ENCODE data around the gene ALPI.
A peak's percentile ranks its signal among the peaks of the same experiment; 100 is the strongest.
"Not testable (repeated sequence)": the region's sequence is repeated elsewhere in the genome, so short reads cannot be mapped to it uniquely, and the experiment has no call there.

Gene ALPI

DNA sequence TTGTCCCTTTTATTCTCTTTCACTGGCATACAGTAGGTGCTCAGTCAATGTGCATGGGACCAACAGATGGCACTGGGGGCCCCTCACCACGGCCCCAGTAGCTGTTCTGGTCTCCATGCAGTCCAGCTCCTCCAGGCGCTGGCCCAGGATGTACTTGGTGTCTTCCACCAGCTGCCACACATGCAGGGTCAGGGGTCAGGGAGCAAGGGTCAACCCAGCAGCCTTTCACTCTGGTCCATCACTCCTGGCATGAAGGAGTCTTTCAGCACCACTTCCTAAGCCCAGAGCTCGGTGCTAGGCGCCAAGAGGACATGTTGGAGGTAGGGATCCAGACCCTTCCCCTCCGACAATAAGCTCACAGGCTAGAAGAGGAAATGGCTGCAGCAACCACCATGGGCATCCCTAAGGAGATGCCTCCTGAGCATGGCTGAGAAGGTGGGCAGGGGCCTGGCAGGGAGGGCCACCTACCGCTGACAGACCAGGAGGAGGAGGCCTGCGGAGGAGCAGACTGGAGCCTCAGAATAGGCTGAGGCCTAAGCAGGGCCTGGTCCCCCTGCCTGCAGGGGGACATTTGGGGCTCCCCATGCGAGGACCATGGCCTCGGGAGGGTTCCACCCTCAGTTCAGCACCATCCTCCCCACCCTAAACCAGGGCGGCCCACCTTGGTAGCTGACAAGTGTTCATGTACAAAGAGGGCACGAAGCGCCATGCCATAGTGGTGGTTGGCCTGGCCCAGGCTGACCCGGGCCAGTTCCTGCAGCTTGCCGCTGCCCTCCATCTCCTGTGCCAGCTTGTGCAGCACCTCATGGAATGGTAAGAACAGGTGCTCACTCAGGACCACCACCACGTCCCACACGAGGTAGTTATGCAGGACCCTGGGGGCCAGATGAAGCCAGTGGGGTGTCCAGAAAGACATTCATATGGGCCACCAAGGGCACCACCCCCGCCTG is 39.2 kb upstream of the ALPI start:
- Histone ChIP-seq H3K9me3 (replicated peaks; ENCODE audit: low read length) (no peaks in the 10 kb centered on the region), H3K4me2 (ENCODE audit: low read length) (no peak overlapping the region), H3K27me3 (ENCODE audit: control insufficient read depth, insufficient read depth, low read length) (peaks cover 86% of the 10 kb centered on the region), H3K36me3 (ENCODE audit: insufficient read depth, low read length) (no peaks in the 10 kb centered on the region), H3K4me3 (ENCODE audit: low read length) (no peak overlapping the region), H3K9ac (ENCODE audit: low read depth, low read length) (no peak overlapping the region), H3K4me1 (ENCODE audit: control insufficient read depth, insufficient read depth, low read length) (no peaks in the 10 kb centered on the region)

- Histone ChIP-seq H3K27me3 (ENCODE audit: control insufficient read depth, insufficient read depth, low read length) (peaks cover 86% of the 10 kb centered on the region), H3K9ac (ENCODE audit: low read depth, low read length) (no peak overlapping the region), H3K4me1 (ENCODE audit: control insufficient read depth, insufficient read depth, low read length) (no peaks in the 10 kb centered on the region), H3K36me3 (ENCODE audit: insufficient read depth, low read length) (no peaks in the 10 kb centered on the region), H3K4me2 (ENCODE audit: low read length) (no peak overlapping the region), H3K9me3 (replicated peaks; ENCODE audit: low read length) (peaks cover 5% of the 10 kb centered on the region), H3K4me3 (ENCODE audit: low read length) (no peak overlapping the region)
Measured at GRCh38 chr2:232417489-232417888, 38.5 kb upstream of the ALPI start.

- Histone ChIP-seq H3K36me3 (ENCODE audit: insufficient read depth, low read length) (no peaks in the 10 kb centered on the region), H3K4me2 (ENCODE audit: low read length) (no peak overlapping the region), H3K4me3 (ENCODE audit: low read length) (no peak overlapping the region), H3K27me3 (ENCODE audit: control insufficient read depth, insufficient read depth, low read length) (peaks cover 85% of the 10 kb centered on the region), H3K4me1 (ENCODE audit: control insufficient read depth, insufficient read depth, low read length) (no peaks in the 10 kb centered on the region), H3K9me3 (replicated peaks; ENCODE audit: low read length) (peaks cover 7% of the 10 kb centered on the region), H3K9ac (ENCODE audit: low read depth, low read length) (no peak overlapping the region)
Measured at GRCh38 chr2:232418056-232418455, 37.9 kb upstream of the ALPI start.

GRCh38 chr2:232418466-232419244 is 37.3 kb upstream of the ALPI start:
- H3K9me3 ChIP-seq (replicated peaks; ENCODE audit: low read length) = peaks cover 7% of the 10 kb centered on the region
- H3K9ac ChIP-seq (ENCODE audit: low read depth, low read length) = no peak overlapping the region
- H3K36me3 ChIP-seq (ENCODE audit: insufficient read depth, low read length) = no peaks in the 10 kb centered on the region
- H3K4me1 ChIP-seq (ENCODE audit: control insufficient read depth, insufficient read depth, low read length) = no peaks in the 10 kb centered on the region
- peaks cover 79% of the 10 kb centered on the region for H3K27me3 ChIP-seq (ENCODE audit: control insufficient read depth, insufficient read depth, low read length)
- H3K4me3 ChIP-seq (ENCODE audit: low read length) = peak overlapping the region; percentile 49
- peak overlapping the region; percentile 74 for H3K4me2 ChIP-seq (ENCODE audit: low read length)

DNA sequence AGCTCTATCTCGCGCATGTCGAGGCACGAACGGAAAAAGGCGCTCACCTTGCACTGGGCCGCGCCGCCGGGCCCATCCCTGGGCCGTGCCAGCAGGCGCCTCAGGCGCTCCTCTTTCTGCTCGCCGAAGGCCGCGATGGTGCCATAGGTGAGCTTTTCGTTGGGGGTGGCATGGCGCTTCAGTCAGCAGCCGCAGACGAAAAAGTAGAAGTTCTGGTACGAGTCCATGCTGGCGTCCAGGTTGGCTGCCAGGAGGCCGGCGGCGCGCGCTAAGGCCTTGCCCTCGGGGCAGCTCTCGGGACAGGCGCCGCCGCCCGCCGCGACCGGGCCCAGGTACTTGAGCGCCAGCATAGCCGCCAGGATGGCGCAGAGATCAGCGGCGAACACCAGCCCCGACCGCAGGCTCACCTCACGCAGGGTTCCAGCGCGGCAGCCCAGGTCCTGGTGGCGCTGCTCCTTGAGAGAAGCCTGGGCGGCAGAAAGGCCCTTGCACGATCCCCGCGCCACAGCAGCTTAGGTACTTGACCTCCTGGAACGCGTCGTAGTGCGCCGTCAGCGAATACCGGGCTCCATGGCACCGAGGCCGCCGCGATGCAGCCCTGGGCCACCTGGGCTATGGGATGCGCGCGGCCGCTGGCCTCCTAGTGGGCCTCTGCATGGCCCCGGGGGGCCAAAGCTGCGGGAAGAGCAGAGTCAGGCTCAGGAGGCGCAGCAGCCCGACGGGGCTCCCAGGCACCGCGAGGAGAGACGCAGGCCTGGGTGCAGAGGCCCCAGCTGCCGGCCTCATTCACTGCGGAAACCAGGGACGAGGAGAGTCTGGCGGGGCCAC is 36.5 kb upstream of the ALPI start:
- H3K4me2 ChIP-seq (ENCODE audit: low read length) = peak overlapping the region; percentile 74
- H3K27me3 ChIP-seq (ENCODE audit: control insufficient read depth, insufficient read depth, low read length) = peaks cover 86% of the 10 kb centered on the region
- H3K9ac ChIP-seq (ENCODE audit: low read depth, low read length) = no peak overlapping the region
- peaks cover 7% of the 10 kb centered on the region for H3K9me3 ChIP-seq (replicated peaks; ENCODE audit: low read length)
- H3K36me3 ChIP-seq (ENCODE audit: insufficient read depth, low read length) = no peaks in the 10 kb centered on the region
- H3K4me1 ChIP-seq (ENCODE audit: control insufficient read depth, insufficient read depth, low read length) = no peaks in the 10 kb centered on the region
- H3K4me3 ChIP-seq (ENCODE audit: low read length) = peak overlapping the region; percentile 49

DNA sequence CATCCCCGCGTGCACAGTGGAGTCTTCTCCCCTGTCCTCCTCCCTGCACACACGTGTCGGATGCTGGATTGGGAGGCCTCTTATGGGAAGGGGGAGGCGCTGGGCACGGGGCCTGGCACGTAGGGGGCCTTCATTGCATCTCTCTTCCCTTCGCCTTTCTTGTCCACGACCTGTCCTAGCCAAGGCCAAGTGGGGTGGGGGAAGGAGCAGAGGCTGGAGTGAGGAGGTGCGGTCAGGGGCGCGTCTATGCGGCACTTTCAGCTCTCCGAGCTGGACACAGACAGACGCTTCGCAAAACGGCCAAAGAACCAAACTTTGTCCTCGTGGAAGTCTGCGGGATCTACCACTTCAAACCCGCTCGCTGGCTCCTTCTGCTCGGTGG is 35.9 kb upstream of the ALPI start:
- Histone ChIP-seq H3K9ac (ENCODE audit: low read depth, low read length) (no peak overlapping the region), H3K9me3 (replicated peaks; ENCODE audit: low read length) (peaks cover 7% of the 10 kb centered on the region), H3K36me3 (ENCODE audit: insufficient read depth, low read length) (no peaks in the 10 kb centered on the region), H3K4me1 (ENCODE audit: control insufficient read depth, insufficient read depth, low read length) (no peaks in the 10 kb centered on the region), H3K4me3 (ENCODE audit: low read length) (no peak overlapping the region), H3K4me2 (ENCODE audit: low read length) (no peak overlapping the region), H3K27me3 (ENCODE audit: control insufficient read depth, insufficient read depth, low read length) (peaks cover 87% of the 10 kb centered on the region)

- H3K36me3 ChIP-seq (ENCODE audit: insufficient read depth, low read length) = no peaks in the 10 kb centered on the region
- peak overlapping the region; percentile 47 for H3K4me2 ChIP-seq (ENCODE audit: low read length)
- peaks cover 88% of the 10 kb centered on the region for H3K27me3 ChIP-seq (ENCODE audit: control insufficient read depth, insufficient read depth, low read length)
- H3K4me3 ChIP-seq (ENCODE audit: low read length) = no peak overlapping the region
- H3K9me3 ChIP-seq (replicated peaks; ENCODE audit: low read length) = peaks cover 7% of the 10 kb centered on the region
- no peaks in the 10 kb centered on the region for H3K4me1 ChIP-seq (ENCODE audit: control insufficient read depth, insufficient read depth, low read length)
- no peak overlapping the region for H3K9ac ChIP-seq (ENCODE audit: low read depth, low read length)
Measured at GRCh38 chr2:232420463-232421188, 35.3 kb upstream of the ALPI start.

DNA sequence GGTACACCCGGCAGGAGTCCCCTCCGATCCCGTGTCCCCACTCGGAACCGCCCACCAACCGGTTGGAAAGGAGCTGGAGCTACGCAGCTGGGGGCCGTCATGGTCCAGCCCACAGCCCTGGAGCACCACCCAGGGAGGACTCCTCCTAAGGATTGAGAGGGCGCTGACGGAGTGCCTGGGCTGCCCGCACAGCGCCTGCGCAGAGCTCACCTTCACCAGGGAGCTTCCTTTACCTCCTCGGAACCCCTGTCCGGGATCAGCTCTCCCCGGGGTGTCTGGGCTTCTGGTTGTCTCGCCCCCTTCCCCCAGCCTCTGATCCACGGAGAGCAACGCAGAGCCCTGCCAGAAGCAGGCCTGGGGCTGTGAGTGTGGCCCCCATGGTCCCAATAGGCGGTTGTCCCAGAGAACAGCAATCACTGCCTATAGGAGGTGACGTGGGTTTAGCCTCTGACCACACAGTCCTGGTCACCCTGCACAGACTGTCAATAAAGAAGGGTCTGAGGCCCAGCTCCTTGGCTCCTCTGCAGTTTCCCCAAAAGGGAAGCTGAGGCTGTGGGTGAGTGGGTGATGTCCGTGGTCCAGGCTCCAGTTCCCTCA is 34.7 kb upstream of the ALPI start:
- H3K4me2 ChIP-seq (ENCODE audit: low read length) = no peak overlapping the region
- H3K4me1 ChIP-seq (ENCODE audit: control insufficient read depth, insufficient read depth, low read length) = no peaks in the 10 kb centered on the region
- no peak overlapping the region for H3K9ac ChIP-seq (ENCODE audit: low read depth, low read length)
- H3K9me3 ChIP-seq (replicated peaks; ENCODE audit: low read length) = peaks cover 7% of the 10 kb centered on the region
- no peaks in the 10 kb centered on the region for H3K36me3 ChIP-seq (ENCODE audit: insufficient read depth, low read length)
- no peak overlapping the region for H3K4me3 ChIP-seq (ENCODE audit: low read length)
- H3K27me3 ChIP-seq (ENCODE audit: control insufficient read depth, insufficient read depth, low read length) = peaks cover 88% of the 10 kb centered on the region

GRCh38 chr2:232422051-232422450 is 33.9 kb upstream of the ALPI start:
- Histone ChIP-seq H3K36me3 (ENCODE audit: insufficient read depth, low read length) (no peaks in the 10 kb centered on the region), H3K9ac (ENCODE audit: low read depth, low read length) (no peak overlapping the region), H3K9me3 (replicated peaks; ENCODE audit: low read length) (peaks cover 7% of the 10 kb centered on the region), H3K4me1 (ENCODE audit: control insufficient read depth, insufficient read depth, low read length) (no peaks in the 10 kb centered on the region), H3K4me2 (ENCODE audit: low read length) (no peak overlapping the region), H3K27me3 (ENCODE audit: control insufficient read depth, insufficient read depth, low read length) (peaks cover 82% of the 10 kb centered on the region), H3K4me3 (ENCODE audit: low read length) (no peak overlapping the region)

GRCh38 chr2:232422996-232423395 is 33.0 kb upstream of the ALPI start:
- peaks cover 75% of the 10 kb centered on the region for H3K27me3 ChIP-seq (ENCODE audit: control insufficient read depth, insufficient read depth, low read length)
- H3K4me2 ChIP-seq (ENCODE audit: low read length) = not testable (repeated sequence)

More at GRCh38 chr2:232422996-232423395, 33.0 kb upstream of the ALPI start:
- H3K4me1 ChIP-seq (ENCODE audit: control insufficient read depth, insufficient read depth, low read length); H3K9me3 ChIP-seq (replicated peaks; ENCODE audit: low read length); H3K9ac ChIP-seq (ENCODE audit: low read depth, low read length); H3K36me3 ChIP-seq (ENCODE audit: insufficient read depth, low read length); H3K4me3 ChIP-seq (ENCODE audit: low read length): not testable (repeated sequence)
